ENCODE data around the gene SLC13A4. TPM values are rescaled to one million over a fixed set of nuclear protein-coding genes. Genes with fewer than 3 reads are reported as not detected.

The SLC13A4 gene
- total and polyA plus RNA-seq, 2 experiments from 2014 or later = 0.13 to 0.93 TPM

DNA sequence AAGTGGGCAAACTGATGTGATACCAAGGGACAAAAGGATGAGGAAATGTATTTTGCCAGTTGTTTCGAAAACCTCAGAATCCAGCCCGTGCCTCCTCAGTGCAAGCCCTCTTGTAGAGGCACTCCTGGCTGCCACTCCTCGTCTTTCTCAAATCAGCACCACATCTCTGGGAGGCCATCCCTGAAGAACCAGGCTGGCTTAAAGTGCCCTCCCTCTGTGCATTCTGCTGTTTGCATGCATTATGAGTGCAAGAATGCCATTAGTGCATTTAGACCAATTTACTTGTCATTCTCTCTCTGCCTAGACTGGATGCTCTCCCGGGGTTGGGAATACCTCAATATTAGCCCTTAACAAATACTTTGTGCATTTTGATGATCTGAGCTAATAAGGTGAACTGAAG, 40.5 kb upstream of the SLC13A4 start:
- TF ChIP-seq CTCF (IDR thresholded peaks at IDR 0.05; ENCODE audit: poor library complexity) (no peak), EZH2phosphoT487 (IDR thresholded peaks at IDR 0.05; ENCODE audit: low read depth, severe bottlenecking, unreplicated experiment) (no peak)
- Histone ChIP-seq H3K4me3 (no peak overlapping the region), H3K36me3 (replicated peaks; ENCODE audit: insufficient read depth, low read depth) (no peaks in the 10 kb centered on the region), H4K20me1 (ENCODE audit: insufficient read depth, poor library complexity, severe bottlenecking) (no peaks in the 10 kb centered on the region), H3K4me1 (ENCODE audit: insufficient read depth) (peaks cover 7% of the 10 kb centered on the region), H3K27me3 (no peaks in the 10 kb centered on the region), H2AFZ (no peak overlapping the region), H3K9me3 (ENCODE audit: low read depth) (no peaks in the 10 kb centered on the region), H3K79me2 (no peaks in the 10 kb centered on the region), H3K27ac (no peak overlapping the region), H3K9me2 (replicated peaks; ENCODE audit: insufficient read depth) (no peaks in the 10 kb centered on the region), H3K4me2 (no peak overlapping the region)
- no peak for DNase-seq (ENCODE audit: low spot score)
- 74% methylated on average over 4 of the region's 4 CpGs for WGBS (ENCODE audit: low lambda C conversion rate, missing lambda C conversion rate)

GRCh38 chr7:135768064-135768463, 40.1 kb upstream of the SLC13A4 start:
- H3K9me3 ChIP-seq (ENCODE audit: low read depth) = no peaks in the 10 kb centered on the region
- H3K4me3 ChIP-seq = no peak overlapping the region
- H3K4me1 ChIP-seq (ENCODE audit: insufficient read depth) = peaks cover 5% of the 10 kb centered on the region
- no peak overlapping the region for H3K27ac ChIP-seq
- H3K4me2 ChIP-seq = no peak overlapping the region
- TF ChIP-seq EZH2 (IDR thresholded peaks at IDR 0.05; ENCODE audit: borderline replicate concordance) = no peak
- no peak for TF ChIP-seq EZH2phosphoT487 (IDR thresholded peaks at IDR 0.05; ENCODE audit: low read depth, severe bottlenecking, unreplicated experiment)
- TF ChIP-seq CTCF (IDR thresholded peaks at IDR 0.05; ENCODE audit: poor library complexity) = no peak
- no peak overlapping the region for H2AFZ ChIP-seq
- DNase-seq (ENCODE audit: low spot score) = no peak
- no peaks in the 10 kb centered on the region for H4K20me1 ChIP-seq (ENCODE audit: insufficient read depth, poor library complexity, severe bottlenecking)
- 90% methylated on average over 3 of the region's 3 CpGs for WGBS (ENCODE audit: low lambda C conversion rate, missing lambda C conversion rate)
- no peaks in the 10 kb centered on the region for H3K9me2 ChIP-seq (replicated peaks; ENCODE audit: insufficient read depth)
- H3K27me3 ChIP-seq = no peaks in the 10 kb centered on the region
- no peaks in the 10 kb centered on the region for H3K36me3 ChIP-seq (replicated peaks; ENCODE audit: insufficient read depth, low read depth)
- H3K79me2 ChIP-seq = no peaks in the 10 kb centered on the region

DNA sequence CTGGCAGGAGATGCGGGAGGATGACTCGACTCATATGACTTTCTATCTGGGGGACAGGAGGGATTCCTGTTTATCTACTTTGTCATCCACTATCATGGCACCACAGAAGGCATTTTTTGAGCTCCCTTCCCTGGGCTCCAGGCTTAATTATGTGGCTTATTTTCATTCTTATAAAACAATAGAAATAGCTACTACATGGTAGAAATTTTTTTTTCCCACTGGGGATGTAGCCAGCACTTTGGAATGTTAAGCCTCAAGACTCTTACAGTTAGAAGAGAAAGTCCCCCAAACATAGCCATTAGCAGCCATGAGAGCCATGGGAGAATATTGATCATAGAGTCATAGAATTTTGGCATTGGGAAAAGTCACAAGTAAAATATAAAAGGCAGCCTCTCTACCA, 35.3 kb upstream of the SLC13A4 start:
- Histone ChIP-seq H3K4me2 (no peak overlapping the region), H3K36me3 (replicated peaks; ENCODE audit: insufficient read depth, low read depth) (no peaks in the 10 kb centered on the region), H3K79me2 (no peaks in the 10 kb centered on the region), H2AFZ (no peak overlapping the region), H3K27me3 (no peaks in the 10 kb centered on the region), H3K4me1 (ENCODE audit: insufficient read depth) (no peaks in the 10 kb centered on the region), H3K9me3 (ENCODE audit: low read depth) (no peaks in the 10 kb centered on the region), H3K27ac (no peak overlapping the region), H3K4me3 (no peak overlapping the region), H4K20me1 (ENCODE audit: insufficient read depth, poor library complexity, severe bottlenecking) (no peaks in the 10 kb centered on the region), H3K9me2 (replicated peaks; ENCODE audit: insufficient read depth) (no peaks in the 10 kb centered on the region)
- 84% methylated on average over 2 of the region's 2 CpGs for WGBS (ENCODE audit: low lambda C conversion rate, missing lambda C conversion rate)
- no peak for DNase-seq (ENCODE audit: low spot score)
- TF ChIP-seq EZH2phosphoT487 (IDR thresholded peaks at IDR 0.05; ENCODE audit: low read depth, severe bottlenecking, unreplicated experiment) (no peak), EZH2 (IDR thresholded peaks at IDR 0.05; ENCODE audit: borderline replicate concordance) (no peak), CTCF (IDR thresholded peaks at IDR 0.05; ENCODE audit: poor library complexity) (no peak)
